C4-2B (cell line): ENCODE data around the gene CASZ1.
A peak's percentile ranks its signal among the peaks of the same experiment; 100 is the strongest.

ENCODE experiments used
- H3K27ac ChIP-seq: fragments of 450-650 bp; 2 replicates; pipeline ENCODE4 v1.5.1; 2017
- CTCF ChIP-seq: fragments of 450-650 bp; conservative IDR thresholded peaks from 2 replicates; pipeline ENCODE4 v1.5.1; 2017; ENCODE audit warnings: mild to moderate bottlenecking
- ZFX ChIP-seq: fragments of 450-650 bp; IDR thresholded peaks from 2 replicates; pipeline ENCODE4 v1.6.1; 2017

The CASZ1 gene

GRCh38 chr1:10728595-10729410 is 67.6 kb downstream of the CASZ1 start:
- TF ChIP-seq ZFX (no peak), CTCF (no peak)
- H3K27ac ChIP-seq, result no peak overlapping the region

- TF ChIP-seq CTCF (no peak), ZFX (no peak)
- peak overlapping the region; percentile 92 for H3K27ac ChIP-seq
These were observed 68.7 kb downstream of the CASZ1 start for GRCh38 chr1:10727751-10728232.

- peak; percentile 49; the same call in 1 of the 2 replicates for TF ChIP-seq ZFX
- TF ChIP-seq CTCF, result no peak
- peak overlapping the region; percentile 92 for H3K27ac ChIP-seq
These were observed 70.1 kb downstream of the CASZ1 start for GRCh38 chr1:10726355-10726754.

GRCh38 chr1:10724948-10725847 is 71.2 kb downstream of the CASZ1 start:
- TF ChIP-seq CTCF, result no peak
- TF ChIP-seq ZFX, result no peak
- H3K27ac ChIP-seq, result peak overlapping the region; percentile 92

- peak overlapping the region; percentile 92 for H3K27ac ChIP-seq
- TF ChIP-seq CTCF (no peak), ZFX (no peak)
These were observed 71.9 kb downstream of the CASZ1 start for GRCh38 chr1:10724511-10724910.

GRCh38 chr1:10724052-10724494 is 72.4 kb downstream of the CASZ1 start:
- no peak for TF ChIP-seq ZFX
- TF ChIP-seq CTCF, result no peak

GRCh38 chr1:10723317-10723716 is 73.1 kb downstream of the CASZ1 start:
- H3K27ac ChIP-seq, result peak overlapping the region; percentile 92
- TF ChIP-seq CTCF, result no peak
- no peak for TF ChIP-seq ZFX

More at GRCh38 chr1:10724052-10724494, 72.4 kb downstream of the CASZ1 start:
- peak overlapping the region; percentile 92 for H3K27ac ChIP-seq
